Stimulated activated CD8-positive, alpha-beta memory T cell treated with anti-CD3 and anti-CD28 coated beads, Interleukin-15, amount 100 ng/mL, for 4 hours (primary cell): Measurements from ENCODE around the gene MNT.
"Not testable (repeated sequence)": the region's sequence is repeated elsewhere in the genome, so short reads cannot be mapped to it uniquely, and the experiment has no call there.

Experiments used
- DNase-seq, 2 donors: peaks; one replicate each; pipeline ENCODE4 v3.0.0-alpha.2; 2020; ENCODE audit warnings: low read depth in 2 of 2

MNT gene, protein sequence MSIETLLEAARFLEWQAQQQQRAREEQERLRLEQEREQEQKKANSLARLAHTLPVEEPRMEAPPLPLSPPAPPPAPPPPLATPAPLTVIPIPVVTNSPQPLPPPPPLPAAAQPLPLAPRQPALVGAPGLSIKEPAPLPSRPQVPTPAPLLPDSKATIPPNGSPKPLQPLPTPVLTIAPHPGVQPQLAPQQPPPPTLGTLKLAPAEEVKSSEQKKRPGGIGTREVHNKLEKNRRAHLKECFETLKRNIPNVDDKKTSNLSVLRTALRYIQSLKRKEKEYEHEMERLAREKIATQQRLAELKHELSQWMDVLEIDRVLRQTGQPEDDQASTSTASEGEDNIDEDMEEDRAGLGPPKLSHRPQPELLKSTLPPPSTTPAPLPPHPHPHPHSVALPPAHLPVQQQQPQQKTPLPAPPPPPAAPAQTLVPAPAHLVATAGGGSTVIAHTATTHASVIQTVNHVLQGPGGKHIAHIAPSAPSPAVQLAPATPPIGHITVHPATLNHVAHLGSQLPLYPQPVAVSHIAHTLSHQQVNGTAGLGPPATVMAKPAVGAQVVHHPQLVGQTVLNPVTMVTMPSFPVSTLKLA

DNA sequence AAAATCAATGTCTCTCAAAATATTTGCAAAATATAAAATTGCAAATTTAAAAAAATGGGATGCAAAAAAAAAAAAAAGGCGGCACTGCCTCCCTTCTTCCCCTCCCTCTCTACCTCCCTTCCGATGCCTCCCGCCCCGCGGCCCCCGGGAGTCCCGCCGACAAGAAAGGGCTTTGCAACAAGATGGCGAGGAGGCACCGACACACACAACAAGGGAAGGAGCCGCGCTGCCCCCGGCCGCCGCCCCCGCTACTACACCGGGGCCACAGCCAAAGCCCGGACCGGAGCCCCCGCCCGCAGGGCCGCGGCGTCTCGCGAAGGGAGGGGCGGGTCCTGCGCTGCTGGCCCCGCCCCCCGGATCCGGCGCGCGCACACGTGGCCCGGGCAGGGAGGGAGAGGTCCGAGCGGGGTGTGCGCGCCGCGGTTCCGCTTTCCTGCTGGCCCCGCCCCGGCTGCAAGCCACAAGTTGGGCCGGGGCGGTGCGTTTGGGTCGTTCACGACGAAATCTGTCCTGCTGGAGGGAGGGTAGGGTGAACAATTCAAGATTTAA lies at the start of gene MNT:
Gene MNT (minus strand): TSS at position 184 of the 549 bp plus-strand sequence. CDS start 348 bp downstream, outside the sequence.
- DNase-seq: peak; percentile 88 to 92

DNA sequence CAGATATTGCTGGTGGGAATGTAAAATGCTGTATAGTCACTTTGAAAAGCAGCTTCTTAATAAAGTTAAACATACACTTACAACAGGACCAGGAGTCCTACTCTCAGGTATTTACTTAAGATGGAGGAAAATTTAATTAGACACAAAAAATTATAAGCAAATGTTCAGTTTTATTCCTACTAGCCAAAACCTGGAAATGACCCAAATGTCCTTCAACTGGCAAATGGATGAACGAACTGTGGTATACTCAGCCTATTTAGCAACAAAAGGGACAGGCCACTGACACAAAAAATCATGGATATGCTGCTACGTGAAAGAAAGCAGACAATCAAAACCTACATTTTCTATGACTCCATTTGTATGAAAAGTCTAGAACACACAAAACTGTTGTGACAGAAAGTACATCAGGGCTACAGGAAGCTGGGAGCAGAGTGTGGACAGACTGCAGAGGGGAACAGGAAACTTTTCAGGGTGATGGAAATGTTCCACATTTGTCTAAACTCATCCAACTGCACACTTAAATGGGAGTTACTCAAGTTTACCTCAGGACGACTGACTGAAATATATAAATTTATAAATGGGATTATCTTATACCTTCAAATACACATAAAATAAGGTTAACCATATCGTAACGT lies 49.3 kb upstream of the MNT start:
- no peak for DNase-seq

DNA sequence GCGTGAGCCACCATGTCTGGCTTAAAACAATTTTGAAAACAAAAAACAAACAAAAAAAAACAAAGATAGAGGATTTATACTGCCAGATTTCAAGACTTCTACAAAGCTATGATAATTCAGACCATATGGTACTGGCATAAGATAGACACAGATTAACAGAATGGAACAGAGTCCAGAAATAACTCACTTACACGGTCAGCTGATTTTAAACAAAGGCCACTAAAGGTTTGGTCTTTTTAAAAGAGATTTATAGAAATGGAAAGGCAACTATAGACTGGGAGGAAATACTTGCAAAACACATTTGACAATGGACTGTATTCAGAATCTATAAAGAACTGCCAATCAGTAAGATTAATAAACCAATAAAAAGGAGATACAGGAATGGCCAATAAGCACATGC lies 48.6 kb upstream of the MNT start:
- DNase-seq: no peak

DNA sequence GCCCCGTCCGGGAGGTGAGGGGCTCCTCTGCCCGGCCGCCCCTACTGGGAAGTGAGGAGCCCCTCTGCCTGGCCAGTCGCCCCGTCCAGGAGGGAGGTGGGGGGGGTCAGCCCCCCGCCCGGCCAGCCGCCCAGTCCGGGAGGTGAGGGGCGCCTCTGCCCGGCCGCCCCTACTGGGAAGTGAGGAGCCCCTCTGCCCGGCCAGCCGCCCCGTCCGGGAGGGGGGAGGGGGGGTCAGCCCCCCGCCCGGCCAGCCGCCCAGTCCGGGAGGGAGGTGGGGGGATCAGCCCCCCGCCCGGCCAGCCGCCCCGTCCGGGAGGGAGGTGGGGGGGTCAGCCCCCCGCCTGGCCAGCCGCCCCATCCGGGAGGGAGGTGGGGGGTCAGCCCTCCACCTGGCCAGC lies 46.6 kb upstream of the MNT start:
- not testable (repeated sequence) for DNase-seq

DNA sequence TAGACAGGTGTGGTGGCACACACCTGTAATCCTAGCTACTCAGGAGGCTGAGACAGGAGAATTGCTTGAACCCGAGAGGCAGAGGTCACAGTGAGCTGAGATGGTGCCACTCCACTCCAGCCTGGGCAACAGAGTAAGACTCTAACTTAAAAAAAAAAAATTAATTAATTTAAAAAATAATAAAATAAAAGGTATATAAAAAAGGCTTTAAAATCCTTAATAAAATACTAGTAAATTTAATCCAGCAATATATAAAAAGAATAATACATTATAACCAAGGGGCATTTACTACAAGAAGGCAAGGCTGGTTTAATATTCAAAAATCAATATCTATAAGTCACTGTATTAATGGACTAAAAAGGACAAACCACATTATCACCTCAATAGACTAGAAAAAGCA lies 44.8 kb upstream of the MNT start:
- DNase-seq: no peak

DNA sequence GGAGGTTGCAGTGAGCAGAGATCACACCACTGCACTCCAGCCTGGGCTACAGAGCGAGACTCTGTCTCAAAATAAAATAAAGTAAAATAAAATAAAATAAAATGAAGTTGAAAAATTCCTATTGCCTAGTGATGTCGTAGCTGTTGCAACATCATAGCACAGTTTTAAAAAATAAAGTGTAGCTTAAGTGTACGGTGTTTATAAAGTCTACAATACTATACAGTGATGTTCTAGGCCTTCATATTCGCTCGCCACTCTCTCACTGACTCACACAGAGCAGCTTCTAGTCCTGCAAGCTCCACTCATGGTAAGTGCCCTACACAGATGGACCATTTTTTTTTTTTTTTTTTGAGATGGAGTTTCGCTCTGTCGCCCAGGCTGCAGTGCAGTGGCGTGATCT lies 43.5 kb upstream of the MNT start:
- DNase-seq: no peak

DNA sequence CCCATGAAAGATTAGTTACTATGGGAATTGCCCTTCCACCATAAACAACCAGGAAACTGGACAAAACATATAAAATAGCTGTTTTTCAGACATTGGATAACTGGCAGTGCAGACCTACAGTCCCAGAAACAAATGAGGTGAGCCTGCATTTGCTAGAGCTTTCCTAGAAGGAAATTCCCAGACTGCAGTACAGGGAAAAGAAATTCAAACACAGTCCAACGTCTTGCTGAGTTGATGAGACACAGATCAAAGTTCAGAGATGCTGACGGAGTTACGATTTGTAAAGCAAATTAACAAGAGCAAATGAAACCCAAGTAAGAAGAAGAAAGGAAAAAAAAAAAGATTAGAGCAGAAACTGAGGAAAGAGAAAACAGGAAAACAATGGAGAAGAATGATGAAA lies 41.3 kb upstream of the MNT start:
- DNase-seq: no peak

DNA sequence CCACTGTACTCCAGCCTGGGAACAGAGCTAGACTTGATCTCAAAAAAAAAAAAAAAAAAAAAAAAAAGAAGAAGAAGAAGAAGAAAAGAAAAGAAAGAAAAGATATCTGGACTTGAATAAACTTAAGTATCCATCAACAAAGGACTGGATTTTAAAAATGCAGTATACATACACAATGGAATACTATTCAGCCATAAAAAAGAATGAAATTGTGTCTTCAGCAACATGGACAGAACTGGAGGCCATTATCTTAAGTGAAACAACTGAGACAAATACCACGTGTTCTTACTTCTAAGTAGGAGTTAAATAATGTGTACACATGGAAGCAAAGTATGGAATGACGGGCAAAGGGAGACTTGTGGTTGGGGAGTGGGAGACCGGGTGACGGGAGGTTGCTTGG lies 40.1 kb upstream of the MNT start:
- no peak for DNase-seq

DNA sequence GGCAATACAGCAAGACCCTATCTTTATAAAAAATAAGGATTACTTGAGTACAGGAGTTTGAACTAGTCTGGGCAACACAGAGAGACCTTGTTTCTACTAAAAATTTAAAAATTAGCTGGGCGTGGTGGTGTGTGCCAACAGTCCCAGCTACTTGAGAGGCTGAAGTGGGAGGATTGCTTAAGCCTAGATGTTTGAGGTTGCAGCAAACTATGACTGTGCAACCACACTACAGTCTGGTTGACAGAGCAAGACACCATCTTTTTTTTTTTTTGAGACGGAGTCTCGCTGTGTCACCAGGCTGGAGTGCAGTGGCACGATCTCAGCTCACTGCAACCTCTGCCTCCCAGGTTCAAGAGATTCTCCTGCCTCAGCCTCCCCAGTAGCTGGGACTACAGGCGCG lies 39.1 kb upstream of the MNT start:
- not testable (repeated sequence) for DNase-seq

DNA sequence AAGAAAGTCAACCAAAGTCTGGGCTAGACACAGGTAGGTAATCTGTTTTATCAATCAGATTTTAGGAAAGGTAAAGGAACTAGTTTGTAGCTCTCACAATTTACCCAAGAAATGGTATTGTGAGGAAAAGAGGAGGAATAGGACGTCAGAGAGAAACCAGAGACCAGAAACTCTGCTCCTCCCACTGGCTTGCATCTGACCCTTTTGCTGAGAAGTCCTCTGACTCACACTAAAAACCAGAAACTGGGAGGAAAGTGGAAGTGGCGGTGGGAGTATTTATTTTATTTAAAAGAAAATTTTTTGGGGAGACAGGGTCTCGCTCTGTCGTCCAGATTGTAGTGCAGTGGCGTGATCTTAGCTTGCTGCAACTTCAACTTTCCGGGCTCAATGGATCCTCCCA lies 38.0 kb upstream of the MNT start:
- DNase-seq: no peak

DNA sequence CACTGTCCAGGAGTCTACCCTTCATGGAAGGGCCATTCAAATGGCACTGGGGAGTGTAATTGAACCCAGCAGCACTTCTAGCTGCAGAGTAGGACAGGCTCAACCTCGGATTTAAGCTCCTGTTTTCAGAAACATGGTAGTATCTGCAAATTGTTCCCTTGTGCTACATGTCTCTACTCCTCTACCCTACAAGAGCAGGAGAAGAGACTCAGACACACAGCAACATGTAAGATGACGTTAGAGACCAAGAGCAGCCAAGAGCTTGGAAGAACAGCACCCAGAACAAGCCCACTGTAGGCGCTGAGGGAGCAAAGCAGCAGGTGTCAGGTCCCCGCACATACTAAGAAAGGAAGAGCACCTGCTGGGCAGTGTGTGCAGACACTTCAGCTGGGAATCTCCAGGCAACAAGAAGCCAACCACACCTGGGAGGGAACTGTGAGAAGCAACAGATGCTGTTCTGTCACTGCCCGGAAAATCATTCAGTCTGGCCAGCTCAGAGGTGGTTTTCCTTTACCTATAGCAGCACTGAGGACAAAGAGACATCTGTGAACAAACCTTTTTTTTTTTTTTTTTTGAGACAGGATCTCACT lies 35.6 kb upstream of the MNT start:
- DNase-seq: no peak

DNA sequence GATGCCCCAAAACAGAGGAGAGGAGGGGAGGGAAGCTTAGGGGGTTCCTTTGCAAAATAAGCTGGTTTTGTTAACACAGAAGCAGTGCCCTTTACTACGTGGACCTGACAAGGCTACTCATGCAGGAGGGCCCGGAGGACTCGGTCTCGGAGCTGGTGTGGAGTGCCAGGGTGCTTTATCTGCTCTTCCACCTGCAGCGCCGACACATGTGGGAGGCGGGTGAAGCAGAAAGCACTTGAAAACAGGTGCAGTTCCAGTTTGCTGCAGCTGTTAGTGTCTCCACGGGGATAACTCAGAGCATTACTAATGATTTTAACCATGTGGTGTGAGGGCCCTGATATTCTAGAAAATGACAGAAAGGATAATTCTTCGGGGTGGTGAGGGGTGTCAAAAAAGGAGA lies 35.0 kb upstream of the MNT start:
- no peak for DNase-seq

DNA sequence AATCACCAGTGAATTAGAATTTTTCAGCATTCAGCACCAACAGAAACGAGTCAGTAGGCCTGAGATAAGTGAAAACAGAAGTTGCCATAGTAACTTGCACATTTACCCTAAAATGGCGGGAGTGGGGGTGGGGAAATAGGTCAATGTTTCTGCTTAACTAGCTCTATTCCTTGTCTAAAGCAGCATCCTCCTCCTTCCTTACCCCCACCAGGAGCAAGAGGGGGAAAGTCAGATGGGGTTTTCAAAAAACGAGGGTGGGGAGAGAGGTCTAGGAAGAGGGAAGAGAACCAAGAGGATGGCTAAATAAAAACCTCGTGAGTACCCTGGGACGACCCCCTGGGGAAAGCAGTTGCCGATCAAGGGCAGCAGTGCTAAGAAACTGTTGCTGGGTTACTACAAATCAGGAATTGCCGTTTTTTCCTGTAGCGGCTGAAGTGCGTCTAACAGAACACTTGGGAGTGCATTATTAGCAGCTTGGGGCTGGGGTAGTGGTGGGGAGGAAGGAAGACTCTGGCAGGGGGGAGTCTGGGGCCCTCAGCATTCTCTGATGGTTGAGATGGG lies 34.4 kb upstream of the MNT start:
- DNase-seq: no peak

DNA sequence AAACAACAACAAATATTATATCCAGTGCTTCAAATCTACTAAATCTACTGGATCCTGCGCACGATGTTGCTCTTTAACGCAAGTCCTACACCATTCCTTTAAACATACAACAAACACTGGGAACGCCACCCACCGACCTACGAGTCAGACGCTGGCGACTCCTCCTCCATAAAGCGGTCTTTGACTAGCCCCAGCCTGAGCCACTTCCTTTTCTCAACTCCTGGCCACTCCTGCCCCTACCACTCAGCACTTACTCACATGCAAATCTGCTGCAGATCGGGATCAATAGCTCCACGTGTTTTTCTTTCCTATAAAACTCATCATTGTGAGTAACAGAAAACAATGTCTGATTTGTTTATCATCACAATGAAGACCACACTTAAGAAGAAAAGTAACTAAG lies 32.8 kb upstream of the MNT start:
- DNase-seq: no peak

DNA sequence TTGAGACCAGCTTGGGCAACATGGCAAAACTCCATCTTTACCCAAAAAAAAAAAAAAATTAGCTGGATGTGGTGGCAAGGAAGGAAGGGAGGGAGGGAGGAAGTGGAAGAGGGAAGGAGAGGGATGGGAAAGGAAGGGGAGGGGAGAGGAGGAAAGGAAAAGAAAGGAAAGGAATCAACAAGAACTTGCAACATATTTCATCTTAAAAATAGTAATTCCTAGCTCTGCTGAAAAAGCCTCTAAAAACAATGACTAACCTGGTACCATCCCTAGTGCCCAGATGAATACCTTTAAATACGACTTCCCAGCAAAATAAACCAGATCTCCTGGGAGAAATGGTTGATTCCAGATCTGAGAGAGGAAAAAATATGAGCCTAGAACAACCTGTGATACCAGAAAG lies 27.1 kb upstream of the MNT start:
- DNase-seq: no peak

DNA sequence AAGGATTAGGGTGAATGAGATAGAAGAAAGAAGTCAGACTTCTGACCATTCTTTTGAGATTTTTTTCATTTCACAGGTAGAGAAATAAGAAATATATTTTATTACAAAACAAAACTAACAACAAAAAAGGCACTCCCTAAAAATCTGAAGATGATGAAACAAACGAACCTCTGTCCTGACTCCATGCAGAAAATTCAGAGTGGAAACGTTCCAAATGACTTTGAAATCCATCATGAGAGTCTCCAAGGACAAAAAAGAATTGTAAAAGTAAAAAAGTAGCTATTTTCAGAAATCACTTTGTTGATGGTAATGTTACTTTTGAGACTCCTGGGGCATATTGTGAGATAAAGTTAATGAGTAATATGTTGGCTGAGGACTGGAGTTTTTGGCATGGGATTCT lies 26.4 kb upstream of the MNT start:
- DNase-seq: no peak

DNA sequence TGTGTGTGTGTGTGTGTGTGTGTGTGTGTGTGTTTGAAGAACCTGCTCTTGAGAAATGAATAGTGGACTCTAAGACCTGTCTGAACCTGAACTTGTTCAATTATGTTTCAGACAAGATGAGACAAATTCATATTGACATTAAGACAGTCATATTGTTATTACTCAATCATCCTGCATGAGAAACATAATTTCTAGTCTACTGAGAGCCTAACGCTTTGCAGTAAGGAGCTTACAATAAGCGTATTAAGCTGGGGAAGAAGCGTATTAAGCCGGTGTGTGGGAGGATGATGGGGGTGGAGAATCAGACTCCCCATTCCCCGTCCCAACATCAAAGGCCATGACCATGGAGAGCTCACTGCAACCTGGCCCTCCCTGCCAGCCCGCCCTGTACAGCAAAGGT lies 22.4 kb upstream of the MNT start:
- DNase-seq: no peak

DNA sequence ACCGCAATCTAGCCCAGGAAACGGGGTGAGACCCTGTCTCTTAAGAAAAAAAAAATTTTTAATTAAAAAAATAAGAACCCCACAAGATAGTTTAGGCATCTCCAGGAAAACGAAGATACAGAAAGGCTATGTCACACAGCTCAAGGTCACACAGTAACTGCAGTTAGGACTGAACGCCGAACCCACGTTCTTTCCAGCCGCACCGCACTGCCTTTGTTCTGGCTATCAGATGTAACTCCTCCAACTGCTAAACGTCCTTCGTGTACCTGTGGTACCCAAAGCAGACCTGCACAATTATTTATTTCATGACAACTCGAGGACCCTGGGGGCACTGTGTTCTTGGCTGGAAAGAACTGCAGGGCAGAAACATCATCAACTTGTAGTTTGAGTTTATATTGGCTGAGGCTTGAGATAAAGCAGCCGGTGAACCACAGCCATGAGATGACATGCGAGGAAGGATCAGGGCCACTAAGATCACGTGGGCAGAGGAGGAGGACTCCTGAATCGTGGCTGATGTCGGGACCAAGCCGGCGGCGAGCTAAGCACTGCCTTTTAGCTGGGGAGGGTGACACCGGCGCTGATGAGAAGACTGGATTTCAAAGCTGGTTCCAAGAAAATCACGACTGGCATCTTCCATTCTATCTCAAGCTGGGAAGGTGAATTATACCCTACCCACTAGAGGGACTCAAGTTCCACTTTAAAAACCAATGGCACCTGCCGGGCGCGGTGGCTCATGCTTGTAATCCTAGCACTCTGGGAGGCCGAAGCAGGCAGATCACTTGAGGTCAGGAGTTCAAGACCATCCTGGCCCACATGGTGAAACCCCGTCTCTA lies 20.7 kb upstream of the MNT start:
- no peak for DNase-seq

DNA sequence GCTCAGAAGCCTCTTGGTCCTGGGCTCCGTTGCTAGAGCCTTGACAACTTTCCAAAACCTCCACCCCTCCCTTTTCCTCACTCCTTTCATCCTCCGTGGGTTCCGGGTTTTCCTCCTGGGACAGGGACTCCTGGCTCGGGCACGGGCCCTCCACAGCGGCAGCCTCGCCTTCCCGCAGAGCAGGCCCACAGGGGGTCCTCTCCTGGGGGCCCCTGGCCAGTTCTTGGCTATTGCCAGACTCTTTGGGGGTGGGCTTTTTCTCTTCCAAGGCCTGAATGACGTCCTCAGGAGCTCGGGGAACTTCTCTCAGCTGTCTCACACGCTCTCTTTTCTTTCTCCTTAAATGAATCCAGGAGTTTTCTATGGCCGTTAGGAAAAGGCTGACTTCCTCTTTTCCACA lies 19.3 kb upstream of the MNT start:
- no peak for DNase-seq

DNA sequence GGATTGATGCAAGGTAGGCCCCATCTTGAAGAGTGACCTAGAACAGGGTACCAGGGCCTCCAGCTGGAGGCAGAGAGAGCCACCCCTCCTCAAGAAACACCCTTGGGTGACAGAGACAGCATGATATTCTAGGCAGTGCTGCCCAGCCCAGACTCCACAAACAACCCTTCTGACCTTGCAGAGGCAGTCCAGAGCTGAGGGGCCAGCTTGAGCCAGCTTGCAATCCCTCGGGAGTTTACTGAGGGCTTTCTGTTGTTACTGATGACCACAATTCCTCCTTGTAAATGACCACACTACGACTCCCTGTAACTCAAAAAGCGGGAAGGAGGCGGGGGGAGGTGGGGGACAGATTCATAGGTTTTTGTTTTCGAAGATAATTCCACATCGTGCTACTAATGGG lies 18.6 kb upstream of the MNT start:
- no peak for DNase-seq

DNA sequence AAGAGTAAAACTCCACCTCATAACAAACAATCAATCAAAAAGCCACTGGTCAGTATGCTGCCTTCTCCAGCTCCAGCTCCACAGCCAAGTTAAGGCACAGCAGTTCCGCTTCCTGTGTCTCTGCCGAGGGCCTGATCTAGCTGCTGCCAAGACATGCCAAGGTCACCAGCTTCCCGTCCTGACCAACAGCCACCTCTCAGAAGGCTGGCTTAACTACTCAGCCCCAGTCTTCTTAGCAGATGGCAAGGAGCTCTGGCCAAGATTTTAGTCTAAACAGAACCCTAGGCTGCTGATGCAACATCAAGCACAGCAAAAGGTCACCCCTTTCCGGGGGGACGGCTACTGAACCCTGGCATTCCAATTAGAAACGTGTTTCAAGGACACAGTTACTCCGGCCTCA lies 17.7 kb upstream of the MNT start:
- DNase-seq: no peak
